GM21576 (cell line): Measurements from ENCODE around the gene NDST3.

Experiments
- ATAC-seq: cut with Tn5 transposase; IDR thresholded peaks from one replicate; pipeline ENCODE4 v1.9.1; 2021; ENCODE audit warnings: mild to moderate bottlenecking, moderate library complexity; ENCODE audit not compliant: unreplicated experiment

NDST3 gene

DNA sequence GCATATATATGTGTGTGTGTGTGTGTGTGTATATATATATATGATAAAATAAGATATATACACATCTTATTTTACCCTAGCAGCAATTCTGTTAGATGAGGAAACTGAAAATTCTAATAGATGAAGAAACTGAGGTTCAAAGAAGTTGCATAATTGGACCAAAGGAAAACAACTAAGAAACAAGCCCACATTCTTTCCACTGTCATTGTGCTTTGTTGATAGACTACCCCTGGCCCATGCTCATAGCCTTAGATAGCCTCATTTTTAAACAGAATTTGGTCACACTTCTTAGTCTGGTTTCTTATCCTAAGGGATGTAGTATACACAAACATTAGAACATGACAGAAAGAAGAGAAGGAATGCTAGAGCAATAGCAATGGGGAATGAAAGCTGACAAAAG, 138.8 kb downstream of the NDST3 start:
- ATAC-seq: no peak

- no peak for ATAC-seq
Measured at GRCh38 chr4:118173956-118174725, 139.9 kb downstream of the NDST3 start.

DNA sequence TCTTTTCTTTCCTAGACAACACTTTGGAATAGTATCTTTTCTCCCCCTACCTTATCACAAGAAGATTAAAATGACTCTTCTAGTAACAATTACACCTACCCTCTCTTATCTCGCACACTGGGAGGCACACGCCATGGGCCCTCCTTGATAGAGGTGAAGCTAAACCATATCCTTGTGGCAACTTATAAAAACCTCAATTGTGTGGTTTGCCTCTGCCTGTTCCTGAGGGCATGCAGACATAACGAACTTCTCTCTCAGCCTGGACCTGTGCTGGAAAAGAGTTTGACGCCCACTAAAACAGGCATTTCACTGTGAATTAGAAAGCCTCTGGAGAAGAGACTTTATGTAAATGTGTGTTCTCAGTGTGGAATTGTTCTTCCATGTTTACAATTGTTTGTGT, 141.2 kb downstream of the NDST3 start:
- no peak for ATAC-seq

- no peak for ATAC-seq
Measured at GRCh38 chr4:118177126-118177525, 142.8 kb downstream of the NDST3 start.

- no peak for ATAC-seq
Measured at GRCh38 chr4:118180776-118181175, 146.5 kb downstream of the NDST3 start.

DNA sequence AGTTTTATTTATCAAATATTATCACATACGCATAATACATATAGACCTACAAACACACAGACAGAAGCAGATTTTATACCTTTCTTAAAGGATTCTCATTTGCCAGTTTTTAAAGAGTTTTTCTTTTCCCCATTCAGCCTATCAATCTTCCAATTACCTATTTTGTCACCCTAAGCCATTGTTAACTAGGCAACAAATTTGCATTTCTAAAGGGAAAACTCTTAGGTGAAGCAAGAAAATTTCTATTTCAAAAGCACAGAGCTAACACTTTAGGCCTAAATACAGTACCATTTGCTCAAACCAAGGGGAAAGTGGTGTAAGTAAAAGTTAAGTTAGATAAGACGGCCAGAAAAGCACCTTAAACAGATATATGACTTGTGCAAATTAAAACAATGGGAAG, 156.6 kb downstream of the NDST3 start:
- ATAC-seq: no peak

DNA sequence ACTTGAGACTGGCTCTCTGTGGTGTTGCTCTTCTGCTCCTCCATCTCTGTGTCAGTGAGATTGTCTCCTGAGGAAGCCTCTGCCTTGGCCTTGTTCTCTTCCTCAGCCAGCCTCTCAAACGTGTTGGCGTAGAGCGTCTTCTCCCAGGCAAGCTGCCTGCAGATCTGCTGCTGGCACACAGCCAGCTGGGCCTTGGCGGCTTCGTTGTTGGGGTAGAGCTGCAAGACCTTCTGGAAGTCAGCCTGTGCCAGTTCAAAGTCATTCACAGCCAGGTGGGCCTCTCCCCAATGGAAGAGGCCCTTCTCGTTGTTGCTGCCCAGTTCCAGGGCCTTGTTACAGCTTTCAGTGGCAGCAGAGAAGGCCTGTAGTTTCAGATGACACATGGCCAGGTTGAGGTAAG, 159.1 kb downstream of the NDST3 start:
- ATAC-seq: no peak

- no peak for ATAC-seq
Measured at GRCh38 chr4:118206627-118207026, 172.3 kb downstream of the NDST3 start.

- no peak for ATAC-seq
Measured at GRCh38 chr4:118213101-118213500, 178.8 kb downstream of the NDST3 start.

DNA sequence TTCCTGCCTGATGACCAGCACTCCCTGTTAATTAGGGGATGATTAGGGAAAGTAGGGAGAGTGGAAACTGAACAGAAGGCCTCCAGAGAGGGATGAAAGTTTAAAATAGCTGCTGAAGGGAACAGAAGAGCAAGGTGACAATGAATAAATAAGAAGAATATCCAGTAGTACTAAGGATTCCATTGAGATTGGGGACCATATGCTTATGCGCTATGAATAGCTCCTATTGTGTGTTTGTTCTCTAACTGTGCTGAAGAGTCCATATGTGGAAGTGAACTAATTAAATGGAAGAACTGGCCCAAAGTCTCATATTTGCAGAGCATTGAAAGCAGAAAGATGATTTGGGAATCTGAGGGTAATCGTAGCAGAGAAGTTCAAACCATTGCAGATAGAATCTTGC, 181.5 kb downstream of the NDST3 start:
- ATAC-seq: no peak

- ATAC-seq: no peak
Measured at GRCh38 chr4:118221227-118221800, 187.0 kb downstream of the NDST3 start.

DNA sequence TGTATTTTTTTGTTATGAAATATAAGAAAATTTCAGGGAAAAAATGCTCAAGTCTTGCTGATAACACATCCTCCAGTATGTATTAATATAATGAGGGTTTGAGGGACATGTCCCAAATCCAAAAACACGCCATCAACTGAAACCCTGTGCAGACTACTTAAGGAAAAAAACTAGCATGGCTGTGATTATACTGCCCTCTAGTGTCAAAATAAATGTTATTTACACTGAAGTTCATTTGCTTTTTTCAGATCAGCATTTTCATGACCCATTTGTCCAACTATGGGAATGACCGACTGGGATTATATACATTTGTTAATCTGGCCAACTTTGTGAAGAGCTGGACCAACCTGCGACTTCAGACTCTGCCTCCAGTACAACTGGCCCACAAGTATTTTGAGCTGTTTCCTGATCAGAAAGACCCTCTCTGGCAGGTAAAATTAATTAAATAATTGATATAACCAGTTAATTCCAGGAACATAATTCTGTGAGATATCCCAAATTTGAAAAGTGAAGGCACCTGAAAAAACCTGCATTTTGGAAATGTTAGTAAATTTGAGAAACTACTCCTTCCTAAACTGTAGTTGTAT, 190.1 kb downstream of the NDST3 start:
- no peak for ATAC-seq

DNA sequence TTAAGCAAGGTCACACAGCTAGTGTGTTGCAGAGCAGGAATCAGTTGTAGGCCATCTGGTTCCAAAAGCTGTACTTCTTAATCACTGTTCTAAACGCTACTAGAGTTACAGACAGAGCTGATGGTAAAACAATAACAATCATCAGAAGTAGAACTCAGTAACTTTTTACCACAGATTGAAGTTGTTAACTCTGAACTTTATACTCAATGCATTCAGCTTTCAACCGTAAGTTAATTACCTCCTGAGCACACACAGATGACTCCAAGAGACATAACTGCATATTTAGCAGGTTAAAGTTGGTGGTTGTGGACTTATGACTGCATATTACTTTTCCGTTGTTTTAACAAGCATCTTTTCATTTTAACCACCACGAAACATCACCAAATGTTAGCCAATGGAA, 191.2 kb downstream of the NDST3 start:
- ATAC-seq: no peak

GRCh38 chr4:118226311-118227010, 192.2 kb downstream of the NDST3 start:
- no peak for ATAC-seq

GRCh38 chr4:118235566-118236120, 201.4 kb downstream of the NDST3 start:
- ATAC-seq: no peak

- ATAC-seq: no peak
Measured at GRCh38 chr4:118237531-118237930, 203.2 kb downstream of the NDST3 start.

DNA sequence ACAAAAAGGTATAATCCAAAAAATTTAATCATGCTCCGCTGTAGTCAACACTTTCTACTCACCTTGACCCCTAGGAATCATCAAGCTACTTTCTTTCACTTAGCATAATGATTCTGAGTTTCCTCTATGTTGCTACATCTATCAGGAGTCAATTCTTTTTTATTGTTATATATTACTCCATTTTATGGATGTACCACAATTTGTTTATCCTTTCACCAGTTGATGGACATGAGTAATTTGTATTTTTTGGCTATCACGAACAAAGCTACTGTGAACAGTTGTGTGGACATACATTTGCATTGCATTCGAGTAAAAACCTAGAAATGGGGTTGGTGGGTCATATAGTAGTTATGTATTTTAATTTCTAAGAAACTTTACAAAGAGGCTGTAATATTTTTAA, 215.6 kb downstream of the NDST3 start:
- ATAC-seq: no peak

DNA sequence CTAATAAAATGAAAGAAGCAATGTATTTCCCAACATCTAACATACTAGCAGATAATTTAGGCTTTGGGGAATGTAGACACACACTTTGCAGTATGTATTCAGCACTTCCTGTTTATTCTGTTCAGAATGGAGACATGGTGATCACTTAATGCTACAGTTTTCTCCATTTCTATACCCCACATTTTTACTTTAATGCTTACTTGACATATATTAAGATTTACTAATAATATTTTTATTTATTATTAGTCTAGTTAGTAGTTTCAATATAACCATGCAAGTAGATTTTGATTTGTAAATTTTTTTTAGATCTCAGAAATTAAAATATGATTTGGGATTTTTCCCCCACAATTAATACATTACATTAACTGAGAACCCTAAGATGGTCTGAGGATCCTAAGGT, 220.1 kb downstream of the NDST3 start:
- ATAC-seq: no peak

GRCh38 chr4:118259111-118259510, 224.8 kb downstream of the NDST3 start:
- ATAC-seq: no peak

- no peak for ATAC-seq
Measured at GRCh38 chr4:118260309-118260708, 226.0 kb downstream of the NDST3 start.

- ATAC-seq: no peak
Measured at GRCh38 chr4:118264096-118264495, 229.8 kb downstream of the NDST3 start.
